GM12878 (cell line): ENCODE results near the gene SEL1L. TPM values are rescaled to one million over a fixed set of nuclear protein-coding genes. Genes with fewer than 3 reads are reported as not detected.

Experiments
- ATAC-seq: fragments of 200-7000 bp; cut with Tn5 transposase; 3 replicates; pipeline ENCODE4 v1.9.1; 2020; ENCODE audit warnings: mild to moderate bottlenecking, moderate library complexity
- BruUV-seq: library from RNA; stranded (reverse); fragments of 400-500 nt; replicated peaks from 2 replicates; lab custom pipeline; 2021; lab: Mats Ljungman, UMichigan
- CTCF ChIA-PET: fragments of 300-600 bp; sonication (Branson Sonifier 250); formaldehyde crosslinking; extraction: SDS; loops from one replicate; lab custom pipeline; 2021; ENCODE audit warnings: inconsistent platforms; lab: Yijun Ruan, JAX
- POLR2A ChIA-PET: fragments of 350-600 bp; formaldehyde crosslinking; extraction: SDS; loops from one replicate; lab custom pipeline; 2021; ENCODE audit warnings: inconsistent platforms; lab: Charles Lee
- RAD21 ChIA-PET: fragments of 300-600 bp; sonication (Branson Sonifier 250); formaldehyde crosslinking; loops from one replicate; lab custom pipeline; 2023; ENCODE audit warnings: antibody characterized with exemption; ENCODE audit not compliant: unreplicated experiment; lab: Charles Lee
- SMC1A ChIA-PET: fragments of 300-600 bp; sonication (Branson Sonifier 250); formaldehyde crosslinking; loops from one replicate; lab custom pipeline; 2023; ENCODE audit not compliant: unreplicated experiment, uncharacterized antibody; lab: Charles Lee
- DNase-seq: peaks from one replicate; pipeline ENCODE4 v3.0.0-alpha.2; 2011; ENCODE audit warnings: low read depth, low spot score
- FAIRE-seq: peaks from 3 replicates; lab custom pipeline; 2011; peaks lifted over from hg19 to GRCh38; lab: Jason Lieb, UNC
- H2AFZ ChIP-seq: 2 replicates; pipeline ENCODE4 v1.6.0; 2011; ENCODE audit warnings: low read depth, low read length, control low read depth; ENCODE audit not compliant: control insufficient read depth
- H3K27ac ChIP-seq: 2 replicates; pipeline ENCODE4 v1.5.1; 2011; ENCODE audit warnings: control low read depth; ENCODE audit not compliant: control insufficient read depth, insufficient read depth
- H3K27me3 ChIP-seq, 2 experiments: replicated peaks in 1 of 2; 2 replicates each; pipeline versions ENCODE4 v1.6.0 to v1.6.1; 2011; ENCODE audit warnings: low read length in 1 of 2; ENCODE audit not compliant: control insufficient read depth in 2 of 2, insufficient read depth in 2 of 2
- H3K36me3 ChIP-seq, 2 experiments: 2 replicates each; pipeline ENCODE4 v1.5.1; 2011; ENCODE audit warnings: low read length in 1 of 2; ENCODE audit not compliant: control insufficient read depth in 2 of 2, insufficient read depth in 2 of 2
- H3K4me1 ChIP-seq: 2 replicates; pipeline ENCODE4 v1.6.1; 2011; ENCODE audit warnings: mild to moderate bottlenecking, low read length, moderate library complexity, mixed read lengths; ENCODE audit not compliant: control insufficient read depth, insufficient read depth
- H3K4me2 ChIP-seq: 2 replicates; pipeline ENCODE4 v1.6.0; 2011; ENCODE audit warnings: control low read depth; ENCODE audit not compliant: control insufficient read depth, insufficient read depth
- H3K4me3 ChIP-seq: fragments of 200-600 bp; sonication (generic); 2 replicates; pipeline ENCODE4 v1.5.1; 2016
- H3K79me2 ChIP-seq: 2 replicates; pipeline ENCODE4 v1.6.0; 2011; ENCODE audit warnings: low read length; ENCODE audit not compliant: control insufficient read depth, insufficient read depth
- H3K9ac ChIP-seq: 2 replicates; pipeline ENCODE4 v1.8.0; 2011; ENCODE audit warnings: low read length, control low read depth, mixed read lengths; ENCODE audit not compliant: control insufficient read depth, insufficient read depth
- H3K9me3 ChIP-seq: replicated peaks from 3 replicates; pipeline ENCODE4 v1.5.1; 2011; ENCODE audit warnings: mild to moderate bottlenecking, low read length; ENCODE audit not compliant: control insufficient read depth, insufficient read depth
- H4K20me1 ChIP-seq: 2 replicates; pipeline ENCODE4 v1.6.0; 2011; ENCODE audit not compliant: control insufficient read depth, insufficient read depth
- ATF2 ChIP-seq: IDR thresholded peaks from 2 replicates; pipeline ENCODE4 v1.6.1; 2012; ENCODE audit warnings: low read length, inconsistent platforms
- FOS ChIP-seq: IDR thresholded peaks from 3 replicates; pipeline ENCODE4 v1.6.1; 2011; ENCODE audit warnings: borderline replicate concordance; ENCODE audit not compliant: insufficient read length; ENCODE audit errors: extremely low read depth
- JUNB ChIP-seq: IDR thresholded peaks from 2 replicates; pipeline ENCODE4 v1.6.1; 2016; ENCODE audit warnings: antibody characterized with exemption, mild to moderate bottlenecking
- MEF2B ChIP-seq: fragments of 450-650 bp; IDR thresholded peaks from 2 replicates; pipeline ENCODE4 v1.6.1; 2018; ENCODE audit warnings: mild to moderate bottlenecking, moderate library complexity; ENCODE audit not compliant: partially characterized antibody, poor library complexity, severe bottlenecking
- POLR2A ChIP-seq: IDR thresholded peaks from 2 replicates; pipeline ENCODE4 v1.6.1; 2011; ENCODE audit warnings: low read depth, mild to moderate bottlenecking, low read length
- ZBTB11 ChIP-seq: fragments of 450-650 bp; formaldehyde crosslinking; IDR thresholded peaks from 2 replicates; pipeline ENCODE4 v1.5.0; 2022; ENCODE audit warnings: mild to moderate bottlenecking, missing genetic modification characterization
- ZBTB4 ChIP-seq: fragments of 450-650 bp; formaldehyde crosslinking; IDR thresholded peaks from 2 replicates; pipeline ENCODE4 v1.4.0; 2022; ENCODE audit warnings: mild to moderate bottlenecking, moderate library complexity
- WGBS: methylation state at CpG from one replicate; pipeline ENCODE4 v1.1.6; 2016; ENCODE audit warnings: low lambda C conversion rate; ENCODE audit not compliant: insufficient replicate concordance, insufficient coverage; ENCODE audit errors: missing lambda C conversion rate; 5-methylcytosine and 5-hydroxymethylcytosine counted together
- in situ Hi-C: fragments of 300-500 bp; cut with MboI; formaldehyde crosslinking; loops from 9 replicates; pipeline ENCODE4 v1.14.3; 2018; ENCODE audit warnings: mixed read lengths
- intact Hi-C: fragments of 100-400 bp; cut with micrococcal nuclease; formaldehyde crosslinking; loops from one replicate; pipeline ENCODE4 v1.14.2; 2022; ENCODE audit not compliant: unreplicated experiment
- polyA plus RNA-seq, 11 experiments: library from polyadenylated mRNA; depleted of rRNA in 4 of 11; unstranded in 6 of 11; stranded (reverse) in 5 of 11; fragments of >200 nt; fragmentation: Nextera tagmentation in 4 of 11; fragmentation: Illumina TruSeq in 1 of 11; extraction: Ambion mirVana in 4 of 11; extraction: Trizol in 1 of 11; gene quantifications; 1 replicate in 1 of 11; 2 replicates in 10 of 11; pipeline versions ENCODE4 v1.2.1 to v1.2.3, GENCODE V29; 2011 to 2016; ENCODE audit warnings: inconsistent platforms in 2 of 11, missing spikeins in 2 of 11, low read depth in 1 of 11
- total RNA-seq, 4 experiments: library from RNA; depleted of rRNA in 3 of 4; stranded (reverse); fragments of >200 nt in 3 of 4; fragmentation: Illumina TruSeq in 1 of 4; extraction: Trizol in 1 of 4; gene quantifications; 2 replicates each; pipeline versions ENCODE4 v1.2.1 to v1.2.3, GENCODE V29; 2013 to 2021

The SEL1L gene
- total and polyA plus RNA-seq, 10 of the 15 experiments (the other 5 are each of a cell fraction or from before 2014, with no cell fraction given), result 13.4 to 57.2 (median 31.7) TPM

GRCh38 chr14:81429028-81429427, 104.6 kb downstream of the SEL1L start (continued):
- TF ChIP-seq ATF2 (no peak), MEF2B (no peak), FOS (no peak), POLR2A (no peak)

GRCh38 chr14:81427348-81428058, 106.2 kb downstream of the SEL1L start:
- Histone ChIP-seq H3K4me1 (no peaks in the 10 kb centered on the region), H3K27ac (no peak overlapping the region), H3K27me3 (peaks cover 0 to 3% of the 10 kb centered on the region in 2 experiments; a peak in 2 of 4 replicates), H2AFZ (no peak overlapping the region), H3K79me2 (no peaks in the 10 kb centered on the region), H3K9ac (no peak overlapping the region), H3K4me2 (no peak overlapping the region), H3K9me3 (no peaks in the 10 kb centered on the region)
- WGBS, result 31% methylated on average over 8 of the region's 8 CpGs
- BruUV-seq, result no TSS peak
- intact Hi-C loops, result no loop called here
- no peak for DNase-seq
- ChIA-PET POLR2A (no interaction called here), SMC1A (interaction anchor here (1.5 kb wide), 1 partner anchor 26 kb away, joined by 4 read pairs; no protein-coding TSS in a partner anchor), CTCF (interaction anchor here (0.6 kb wide), 1 partner anchor 1978 kb away, joined by 3 read pairs; no protein-coding TSS in a partner anchor)
- no peak for ATAC-seq
- in situ Hi-C loops, result no loop called here
- no peak for TF ChIP-seq ZBTB11 (CRISPR knock-in tag)
- TF ChIP-seq ZBTB4 (CRISPR knock-in tag), result no peak
- TF ChIP-seq JUNB, result no peak
- TF ChIP-seq, all 136 proteins: peak for 0
- RAD21 ChIA-PET, result no interaction called here
- Histone ChIP-seq H3K36me3 (no peaks in the 10 kb centered on the region), H4K20me1 (no peaks in the 10 kb centered on the region), H3K4me3 (no peak overlapping the region)
- FAIRE-seq, result no peak
